Eye (tissue), 1 donor: ENCODE data around the gene L3MBTL4.
"Not testable (repeated sequence)": the region's sequence is repeated elsewhere in the genome, so short reads cannot be mapped to it uniquely, and the experiment has no call there.

Source experiments
- DNase-seq: peaks from one replicate; pipeline ENCODE4 v3.0.0-alpha.2; 2015

Gene L3MBTL4

DNA sequence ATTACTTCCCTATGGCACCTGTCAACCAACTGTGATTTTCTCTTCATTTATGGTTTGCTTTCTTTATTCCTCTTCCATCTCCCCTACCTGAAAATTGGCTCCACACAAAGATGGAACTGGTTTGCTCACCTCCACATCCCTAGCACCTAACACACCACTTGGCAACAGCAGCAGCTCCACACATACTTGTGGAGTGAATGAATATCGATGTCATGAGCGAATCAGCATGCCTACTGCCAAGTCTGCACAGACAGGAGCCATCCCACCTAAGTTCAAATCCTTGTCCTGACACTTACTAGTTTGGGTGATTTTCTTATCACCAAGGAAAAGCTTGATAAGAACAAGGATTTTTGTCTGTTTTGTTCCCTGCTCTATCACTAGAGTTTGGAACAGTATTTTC lies 328.0 kb downstream of the L3MBTL4 start:
- DNase-seq = no peak

DNA sequence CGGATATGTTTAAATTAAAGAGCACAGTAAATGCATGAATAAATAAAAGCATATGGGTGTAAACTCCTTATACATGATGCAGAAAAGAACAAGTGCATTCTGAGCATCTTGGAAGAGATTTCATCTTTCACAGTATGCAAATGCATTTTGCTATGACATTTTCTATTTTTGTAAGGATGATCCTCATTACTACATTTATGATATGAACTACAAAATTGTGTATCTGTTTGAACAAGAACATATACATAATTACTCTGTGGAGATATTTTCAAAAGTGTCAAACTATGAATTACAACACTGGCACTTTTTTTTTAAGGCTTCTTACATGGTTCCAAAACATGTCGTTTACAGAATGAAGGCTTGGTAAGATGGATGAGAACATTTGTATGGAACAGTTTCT lies 335.3 kb downstream of the L3MBTL4 start:
- DNase-seq = no peak

DNA sequence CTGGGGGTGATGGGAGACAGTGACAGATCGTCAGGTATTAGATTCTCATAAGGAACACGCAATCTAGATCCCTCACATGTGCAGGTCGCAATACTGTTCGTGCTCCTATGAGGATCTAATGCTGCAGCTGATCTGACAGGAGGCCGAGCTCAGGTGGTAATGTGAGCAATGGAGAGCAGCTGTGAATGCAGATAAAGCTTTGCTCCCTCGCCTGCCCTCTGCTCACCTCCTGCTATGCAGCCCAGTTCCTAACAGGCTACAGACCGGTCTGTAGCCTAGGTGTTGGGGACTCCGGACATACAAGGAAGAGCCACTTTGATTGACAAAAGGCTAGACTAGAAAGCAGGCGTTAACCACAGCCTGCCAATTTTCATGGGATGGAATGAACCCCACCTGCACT lies 335.8 kb downstream of the L3MBTL4 start:
- no peak for DNase-seq

DNA sequence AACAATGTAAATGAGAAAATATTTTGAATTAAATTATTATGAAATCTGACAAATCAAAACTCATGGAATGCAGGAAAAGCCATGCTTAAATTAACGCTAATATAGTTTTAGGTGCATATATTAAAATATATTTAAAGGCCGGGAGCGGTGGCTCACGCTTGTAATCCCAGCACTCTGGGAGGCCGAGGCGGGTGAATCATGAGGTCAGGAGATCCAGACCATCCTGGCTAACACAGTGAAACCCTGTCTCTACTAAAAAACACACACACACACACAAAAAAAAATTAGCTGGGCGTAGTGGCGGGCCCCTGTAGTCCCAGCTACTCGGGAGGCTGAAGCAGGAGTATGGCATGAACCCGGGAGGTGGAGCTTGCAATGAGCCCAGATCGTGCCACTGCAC lies 342.3 kb downstream of the L3MBTL4 start:
- DNase-seq = not testable (repeated sequence)

DNA sequence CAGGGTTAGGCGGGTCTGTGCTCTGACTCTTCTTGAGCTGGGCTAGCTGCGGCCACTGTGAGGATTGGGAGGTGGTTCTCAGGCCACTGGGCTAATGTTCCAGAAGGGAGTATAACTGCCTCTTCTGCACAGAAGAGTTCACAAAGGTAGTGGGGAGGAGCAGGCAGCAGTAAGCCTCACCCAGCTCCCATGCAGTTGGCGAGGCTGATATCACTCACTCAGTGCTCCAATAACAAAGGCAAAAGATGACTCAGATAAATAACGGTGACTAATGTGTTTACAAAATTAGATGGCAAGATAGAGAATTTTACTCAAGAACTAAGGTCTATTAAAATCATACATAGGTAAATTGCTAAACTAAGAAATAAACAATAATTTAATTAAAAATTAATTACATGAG lies 345.2 kb downstream of the L3MBTL4 start:
- no peak for DNase-seq

DNA sequence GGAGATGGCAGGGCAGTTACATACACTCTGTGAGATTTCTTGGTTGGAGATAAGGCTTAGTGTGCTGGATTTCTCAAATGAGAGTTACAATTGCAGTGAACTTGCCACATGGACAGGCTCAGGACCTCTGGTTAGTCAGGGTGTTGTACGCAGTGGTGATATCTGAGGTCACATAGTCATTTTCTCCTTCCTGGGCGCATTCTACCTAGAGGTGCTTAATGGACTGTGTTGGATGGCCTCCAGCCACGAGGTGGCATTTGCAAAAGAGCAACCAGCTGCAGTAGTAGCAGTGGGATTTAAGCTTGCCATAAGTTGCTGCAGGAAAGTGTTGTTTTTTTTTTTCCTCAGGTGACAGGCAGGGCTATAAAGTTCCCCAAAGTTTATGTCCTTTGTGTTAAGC lies 345.6 kb downstream of the L3MBTL4 start:
- DNase-seq = no peak

DNA sequence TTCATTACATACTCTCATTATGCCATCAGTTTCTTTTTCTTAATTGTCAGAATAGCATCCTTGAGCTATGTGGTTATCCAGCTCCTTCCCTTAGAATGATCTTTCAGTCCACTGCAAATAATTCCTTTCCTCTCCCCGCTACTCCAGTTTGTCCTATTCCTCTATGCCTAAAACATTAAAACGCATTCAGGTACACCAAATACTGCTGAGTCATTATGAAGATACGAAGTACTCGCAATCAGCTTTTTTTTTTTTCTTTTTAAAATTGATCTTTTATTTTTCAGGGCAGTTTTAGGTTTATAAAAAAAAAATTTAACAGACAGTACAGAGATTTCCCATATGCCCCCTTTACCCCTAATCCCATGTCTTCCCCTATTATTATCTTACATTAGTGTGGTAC lies 354.6 kb downstream of the L3MBTL4 start:
- DNase-seq = no peak

DNA sequence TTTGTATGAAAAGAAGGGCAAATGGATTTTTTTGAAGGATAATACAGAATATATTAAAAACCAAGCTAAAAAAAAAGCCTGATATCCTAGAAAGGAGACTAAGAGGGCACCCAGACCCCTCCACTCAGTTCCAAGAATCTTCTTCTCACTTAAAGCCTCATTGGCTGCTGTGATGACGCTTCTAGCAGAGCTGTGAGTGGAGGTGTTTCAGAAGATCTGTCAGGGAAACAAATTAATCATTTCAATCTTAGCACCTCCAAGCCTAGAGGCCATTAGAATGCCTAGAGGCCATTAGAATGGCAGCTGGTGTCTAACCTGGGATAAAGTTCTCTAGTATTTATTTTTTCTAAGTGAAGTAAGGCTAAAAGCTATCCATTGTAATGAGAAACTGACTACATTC lies 355.2 kb downstream of the L3MBTL4 start:
- DNase-seq = no peak

DNA sequence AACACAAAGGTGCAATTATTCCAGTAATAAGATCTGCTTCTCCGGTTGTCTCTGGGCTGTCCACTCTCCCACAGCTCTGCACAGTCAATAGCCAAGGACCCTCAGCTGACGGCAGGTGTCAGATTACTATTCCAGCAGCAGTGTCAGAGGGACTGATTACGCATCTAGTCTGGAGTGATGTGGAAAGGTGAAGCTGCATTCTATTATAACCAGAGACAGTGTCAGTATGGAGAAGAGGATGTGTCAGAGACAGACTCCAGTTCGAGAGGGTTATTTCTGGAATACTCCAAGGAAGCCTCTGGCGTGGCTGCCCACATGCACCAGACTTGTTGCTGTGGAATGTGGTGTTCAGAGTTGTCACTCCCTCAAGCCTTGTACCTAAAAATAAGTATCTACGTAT lies 355.8 kb downstream of the L3MBTL4 start:
- peak; percentile 45 for DNase-seq

DNA sequence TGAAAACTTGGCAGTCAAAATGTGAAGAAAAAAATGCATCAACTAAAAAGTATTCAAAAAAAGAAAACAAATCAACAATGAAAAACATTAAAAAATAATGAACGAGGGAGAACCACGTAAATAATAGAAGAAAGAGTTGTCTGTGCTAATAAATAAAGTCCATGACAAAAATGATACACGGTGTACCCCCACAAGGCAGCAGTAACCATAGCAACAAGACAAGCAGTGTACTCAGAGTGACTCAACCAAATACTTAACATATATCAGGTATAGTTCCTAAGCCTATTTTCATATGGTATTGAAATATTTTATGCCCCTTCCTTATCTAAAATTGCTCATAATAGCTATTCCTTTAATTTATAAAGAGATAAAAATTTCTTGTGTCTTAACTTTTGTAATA lies 357.1 kb downstream of the L3MBTL4 start:
- no peak for DNase-seq

DNA sequence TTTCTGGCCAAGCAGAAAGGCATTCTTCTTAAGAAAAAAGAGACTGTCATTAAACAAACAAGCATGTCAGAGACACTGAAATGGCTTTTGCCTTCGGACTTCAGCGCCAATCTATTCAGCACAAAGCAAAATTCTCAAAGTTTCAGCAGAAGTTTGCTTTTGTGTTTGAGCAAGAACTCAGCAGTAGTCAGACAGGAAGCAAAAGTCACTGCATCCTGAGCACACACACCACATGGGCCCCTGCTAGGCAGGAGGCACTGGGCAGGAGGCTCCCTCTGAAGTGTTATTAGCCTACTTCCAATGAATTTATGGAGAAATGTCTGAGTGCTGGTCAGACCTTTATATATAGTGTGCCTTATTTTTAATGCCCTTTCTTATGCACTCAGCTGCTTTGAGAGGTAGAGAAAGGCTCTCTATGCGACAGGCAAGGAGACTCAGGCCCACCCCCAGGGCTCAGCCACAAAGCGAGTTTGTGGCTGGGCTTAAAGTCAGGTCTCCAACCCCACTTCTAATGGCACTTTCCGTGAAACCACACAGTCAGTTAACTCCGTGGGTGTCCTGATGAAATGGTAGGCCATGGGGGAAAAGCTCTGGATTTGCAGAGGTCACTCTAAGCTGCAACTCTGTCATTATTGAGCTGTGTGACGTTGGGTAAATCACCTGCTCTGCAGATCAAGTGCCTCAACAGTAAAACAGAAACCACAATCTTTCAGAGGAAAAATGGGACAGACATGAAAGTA lies 358.4 kb downstream of the L3MBTL4 start:
- peak; percentile 36 for DNase-seq

DNA sequence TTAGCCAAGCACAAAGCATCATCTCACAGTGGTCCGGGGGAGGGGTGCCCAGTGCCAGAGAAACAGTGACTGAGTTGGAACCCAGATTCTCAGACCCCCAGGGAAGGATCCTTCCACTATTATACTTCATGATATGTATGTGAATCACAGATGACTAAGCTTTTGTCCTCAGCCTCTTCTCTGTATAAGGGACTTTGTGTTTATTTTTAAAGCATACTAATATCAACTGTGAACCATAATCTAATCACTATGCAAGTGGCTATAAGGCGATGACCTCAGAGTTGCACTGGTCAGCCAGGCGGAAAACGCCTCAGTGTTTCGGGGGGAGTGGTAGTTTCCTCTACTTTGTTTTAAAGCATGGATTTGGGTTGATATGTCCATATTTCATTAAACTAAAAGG lies 359.0 kb downstream of the L3MBTL4 start:
- DNase-seq = peak; percentile 39

DNA sequence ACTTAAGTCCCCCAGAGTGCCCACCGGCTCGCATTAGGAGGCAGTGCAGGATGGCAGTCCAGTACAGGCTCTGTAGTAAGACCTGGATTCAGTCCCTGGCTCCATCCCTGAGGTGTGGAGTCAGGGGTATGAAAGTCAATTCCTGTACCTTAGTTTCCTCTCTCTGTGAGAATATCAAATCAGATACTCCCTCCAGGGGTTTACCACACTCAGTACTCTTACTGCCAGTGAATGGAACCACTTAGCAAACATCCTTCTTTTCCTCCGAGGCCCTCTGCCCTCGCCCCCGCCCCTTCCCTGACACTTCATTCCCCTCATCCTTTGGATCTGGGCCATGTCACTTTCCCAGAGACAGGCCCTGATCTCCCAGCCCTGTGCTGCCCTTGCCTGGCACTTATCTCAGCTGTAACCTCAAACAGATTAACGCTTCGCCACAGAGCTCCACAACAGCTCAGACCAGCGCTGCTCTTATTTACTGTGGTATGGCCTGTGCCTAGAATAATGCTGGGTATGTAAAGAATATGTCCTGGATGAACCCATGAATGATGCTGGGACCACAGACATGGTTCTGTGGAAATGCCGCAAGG lies 360.4 kb downstream of the L3MBTL4 start:
- peak; percentile 64 for DNase-seq

DNA sequence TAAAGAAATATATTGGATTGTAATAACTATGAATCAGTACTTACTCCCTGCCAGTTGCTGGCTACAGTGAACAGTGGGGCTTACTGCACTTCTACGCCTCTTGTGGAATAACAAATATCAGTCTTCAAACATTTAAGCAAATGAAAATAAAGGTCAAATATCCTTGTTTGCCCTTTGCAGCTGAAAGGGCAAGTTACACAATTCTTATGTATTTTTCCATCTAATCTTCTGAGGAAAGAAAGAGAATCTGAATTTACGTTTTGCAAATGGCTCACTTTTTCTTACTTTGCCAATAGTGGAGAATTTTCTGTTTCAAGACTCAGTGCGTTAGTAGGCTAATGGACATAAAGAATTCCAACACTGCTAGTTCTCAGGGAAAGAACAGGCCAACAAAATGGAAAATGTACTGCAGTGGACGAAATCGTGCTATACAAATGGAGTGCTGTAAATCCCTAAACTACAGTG lies 362.2 kb downstream of the L3MBTL4 start:
- DNase-seq = no peak

DNA sequence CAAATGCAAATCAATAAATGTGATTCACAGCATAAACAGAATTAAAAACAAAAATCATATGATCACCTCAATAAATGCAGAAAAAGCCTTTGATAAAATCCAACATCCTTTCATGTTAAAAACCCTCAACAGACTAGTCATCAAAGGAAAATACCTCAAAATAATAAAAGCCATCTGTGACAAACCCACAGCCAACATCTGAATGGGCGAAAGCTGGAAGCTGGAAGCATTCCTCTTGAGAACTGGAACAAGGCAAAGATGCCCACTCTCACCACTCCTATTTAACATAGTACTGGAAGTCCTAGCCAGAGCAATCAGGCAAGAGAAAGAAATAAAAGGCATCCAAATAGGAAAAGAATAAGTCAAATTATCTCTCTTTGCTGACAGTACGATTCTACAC lies 367.1 kb downstream of the L3MBTL4 start:
- DNase-seq = not testable (repeated sequence)

DNA sequence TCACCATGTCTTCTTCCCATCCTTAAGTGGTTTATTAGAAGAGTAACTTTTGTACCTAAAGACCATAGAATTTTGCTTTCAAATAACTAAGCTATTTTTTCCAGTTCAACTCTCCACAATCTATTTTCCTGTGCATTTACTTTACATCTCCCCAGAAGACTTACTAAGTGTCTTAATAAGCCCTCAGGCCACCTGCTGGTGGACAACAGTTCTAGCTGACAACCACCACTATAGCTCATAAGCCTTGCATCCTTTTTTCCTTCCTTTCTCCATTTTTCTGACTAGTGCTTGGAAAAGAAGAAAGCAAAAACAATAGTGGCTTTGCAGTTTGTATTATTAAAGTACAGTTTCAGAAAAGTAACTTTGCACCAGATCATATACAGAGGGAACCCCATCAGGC lies 369.9 kb downstream of the L3MBTL4 start:
- DNase-seq = no peak

DNA sequence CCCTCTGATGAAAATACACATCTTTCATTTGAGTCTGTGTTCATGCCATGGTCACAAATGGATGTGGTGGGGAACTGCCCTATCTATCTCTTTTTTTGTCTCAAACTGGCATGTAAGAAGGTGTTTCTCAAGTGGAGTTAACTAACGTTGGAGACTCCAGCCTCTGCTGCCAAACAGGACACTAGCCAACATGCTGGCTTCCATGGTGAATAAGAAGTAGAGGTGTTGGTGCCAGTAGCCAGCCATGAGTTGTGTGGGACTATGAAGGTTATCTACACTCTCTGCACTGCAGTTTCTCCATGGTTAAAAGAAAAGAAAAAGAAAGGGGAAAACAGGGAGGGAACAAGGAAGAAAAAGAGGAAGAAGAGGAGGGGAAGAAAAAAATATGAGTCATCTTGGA lies 370.4 kb downstream of the L3MBTL4 start:
- DNase-seq = no peak

DNA sequence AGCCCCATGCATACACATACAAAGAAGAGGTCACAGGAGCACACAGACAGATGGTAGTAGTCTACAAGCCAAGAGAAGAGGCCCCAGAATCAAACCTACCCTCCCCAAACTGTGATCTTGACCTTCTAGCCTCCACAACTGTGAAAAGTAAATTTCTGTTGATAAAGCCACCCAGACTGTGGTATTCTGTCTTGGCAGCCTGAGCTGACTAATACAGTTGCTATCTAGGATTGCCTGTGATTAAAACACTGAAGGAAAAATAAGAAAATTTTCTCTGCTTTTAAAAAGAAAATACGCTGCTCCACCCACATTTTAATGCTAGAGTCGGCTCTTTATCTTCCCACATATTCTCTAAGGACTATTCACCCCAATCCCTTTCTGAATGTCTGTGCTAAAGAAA lies 375.7 kb downstream of the L3MBTL4 start:
- DNase-seq = no peak

DNA sequence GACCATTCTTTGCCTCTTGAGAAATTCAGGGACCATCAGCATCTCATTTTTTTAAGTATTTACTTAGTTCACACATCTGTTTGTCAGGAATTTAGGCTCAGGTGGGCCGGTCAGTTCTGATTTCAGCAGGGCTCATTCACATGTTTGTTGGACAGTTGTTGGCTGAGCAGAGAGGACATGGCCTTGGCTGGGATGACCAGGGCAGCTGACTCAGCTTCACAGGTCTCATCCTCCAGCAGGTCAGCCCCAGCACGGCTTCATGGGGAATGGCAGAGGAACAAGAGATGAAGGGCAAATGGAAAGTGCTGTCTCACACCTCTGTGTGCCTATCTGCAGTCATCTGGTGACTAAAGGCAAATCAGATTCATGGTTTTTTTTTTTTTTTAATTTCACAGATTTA lies 383.3 kb downstream of the L3MBTL4 start:
- DNase-seq = no peak

DNA sequence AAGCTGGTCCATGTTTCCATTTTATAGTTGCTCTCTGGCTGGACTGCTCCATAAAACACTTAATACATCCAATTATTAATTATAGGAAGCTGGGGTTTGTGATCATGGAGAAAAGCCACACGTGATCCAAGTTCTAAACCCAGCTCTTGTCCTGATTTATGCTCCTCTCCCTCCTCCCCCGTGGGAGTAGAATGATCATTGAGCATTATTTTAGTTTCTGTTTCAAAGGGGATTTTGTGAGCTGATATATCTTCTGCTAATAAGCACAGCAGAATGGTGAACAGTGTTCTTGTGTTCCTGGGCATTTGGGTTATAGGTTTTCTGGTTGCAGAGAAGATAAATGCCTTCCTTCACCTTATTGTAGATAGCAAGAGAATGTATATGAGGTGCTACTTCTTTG lies 383.7 kb downstream of the L3MBTL4 start:
- DNase-seq = no peak

DNA sequence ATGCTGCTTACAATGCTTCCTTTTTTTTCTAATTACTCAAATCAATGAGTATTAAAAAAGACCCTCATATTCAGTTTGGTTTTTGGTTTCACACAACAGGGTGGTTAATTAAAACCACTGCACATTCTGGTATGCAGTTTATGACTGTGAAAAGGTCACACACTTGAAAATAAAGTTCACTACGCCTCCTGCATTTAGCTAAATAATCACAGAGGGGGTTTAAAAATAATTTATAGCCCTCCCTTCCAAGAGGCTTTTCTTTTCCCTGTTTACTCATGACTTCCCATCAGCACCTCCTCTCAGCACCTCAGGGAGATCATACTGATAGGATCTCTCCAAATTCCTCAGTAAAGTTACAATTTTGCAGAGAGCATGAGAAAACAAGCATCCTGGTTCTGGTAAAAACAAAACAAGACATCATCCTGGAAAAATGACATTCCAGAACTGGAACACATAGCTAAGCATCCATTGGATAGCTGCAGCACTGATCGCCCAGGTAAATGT lies 389.9 kb downstream of the L3MBTL4 start:
- no peak for DNase-seq

DNA sequence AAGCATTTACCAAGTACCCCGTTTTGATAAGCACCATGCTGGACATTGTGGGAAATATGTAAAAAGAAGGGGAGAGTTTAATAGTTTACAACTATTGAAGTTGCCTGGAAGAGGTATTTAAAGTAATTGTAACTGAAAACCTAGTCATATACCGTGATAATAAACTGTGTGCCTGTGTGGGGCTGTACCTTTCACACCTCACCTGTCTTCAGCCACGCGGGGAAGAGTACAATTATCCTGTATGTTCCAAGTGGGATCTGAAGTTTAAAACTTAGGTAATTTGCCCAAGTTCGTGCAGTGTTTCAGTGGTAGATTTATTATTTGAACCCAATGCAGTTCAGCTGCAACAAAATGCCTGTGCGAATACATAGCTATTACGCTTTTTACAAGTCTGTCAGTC lies 391.2 kb downstream of the L3MBTL4 start:
- DNase-seq = no peak

DNA sequence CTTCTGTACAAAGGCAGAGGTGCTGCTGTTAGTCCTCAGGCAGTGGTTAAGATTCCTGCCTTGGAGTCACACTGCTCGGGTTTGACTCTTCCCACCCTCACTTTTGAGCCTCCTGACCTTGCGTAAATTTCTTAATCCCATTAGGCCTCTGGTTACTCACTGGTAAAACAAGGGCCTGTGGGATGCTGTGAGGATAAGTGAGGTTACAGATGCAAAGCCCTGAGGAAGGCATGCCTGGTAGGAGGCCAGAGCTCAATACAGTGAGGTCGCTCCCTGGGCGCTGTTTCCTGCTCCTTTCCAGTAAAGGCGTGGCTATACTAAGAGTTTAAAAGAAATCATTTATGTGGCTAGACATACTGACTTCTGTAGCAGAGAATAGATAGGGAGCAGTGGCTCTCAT lies 391.9 kb downstream of the L3MBTL4 start:
- DNase-seq = no peak

DNA sequence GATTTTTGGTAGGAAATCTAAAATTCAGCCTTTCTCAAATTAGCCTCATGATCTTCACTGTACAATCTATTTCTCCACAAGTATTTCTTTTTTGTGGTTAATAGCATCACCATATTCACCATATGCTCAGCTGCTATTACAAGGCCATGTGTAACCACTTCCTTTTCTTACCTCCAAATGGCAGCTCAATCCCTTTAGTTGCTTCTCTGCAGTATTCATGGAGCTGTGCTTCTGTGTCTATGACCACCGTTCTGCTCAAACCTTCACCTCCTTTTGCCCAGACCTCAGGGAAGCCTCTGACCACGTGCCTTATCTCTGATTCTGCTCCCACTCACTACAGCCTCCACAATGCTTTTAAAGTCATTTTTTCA lies 392.7 kb downstream of the L3MBTL4 start:
- DNase-seq = no peak
